Dedifferentiated amniotic fluid mesenchymal stem cell (primary cell): ENCODE data around the gene CCDC88A.
"Not testable (repeated sequence)": the region's sequence is repeated elsewhere in the genome, so short reads cannot be mapped to it uniquely, and the experiment has no call there.

Experiments used
- DNase-seq: peaks from one replicate; pipeline ENCODE4 v3.0.0-alpha.2; 2016; ENCODE audit errors: extremely low spot score

CCDC88A gene

GRCh38 chr2:55391155-55391554, 28.5 kb downstream of the CCDC88A start:
- no peak for DNase-seq

GRCh38 chr2:55385516-55385915, 34.1 kb downstream of the CCDC88A start:
- not testable (repeated sequence) for DNase-seq

- no peak for DNase-seq
Observed at GRCh38 chr2:55384786-55385185, 34.9 kb downstream of the CCDC88A start.

GRCh38 chr2:55371376-55371775, 48.3 kb downstream of the CCDC88A start:
- DNase-seq = no peak

- no peak for DNase-seq
Observed at GRCh38 chr2:55370208-55370607, 49.4 kb downstream of the CCDC88A start.

- no peak for DNase-seq
Observed at GRCh38 chr2:55365303-55365702, 54.4 kb downstream of the CCDC88A start.

- peak; percentile 95 for DNase-seq
Observed at GRCh38 chr2:55364189-55365055, 55.2 kb downstream of the CCDC88A start.

- DNase-seq = no peak
Observed at GRCh38 chr2:55363636-55364035, 56.0 kb downstream of the CCDC88A start.

GRCh38 chr2:55361465-55362189, 58.0 kb downstream of the CCDC88A start:
- DNase-seq = no peak

GRCh38 chr2:55358451-55358850, 61.2 kb downstream of the CCDC88A start:
- DNase-seq = no peak

- DNase-seq = no peak
Observed at GRCh38 chr2:55357927-55358326, 61.7 kb downstream of the CCDC88A start.

- DNase-seq = no peak
Observed at GRCh38 chr2:55357164-55357563, 62.5 kb downstream of the CCDC88A start.

- DNase-seq = not testable (repeated sequence)
Observed at GRCh38 chr2:55356136-55356535, 63.5 kb downstream of the CCDC88A start.

- no peak for DNase-seq
Observed at GRCh38 chr2:55355451-55355850, 64.2 kb downstream of the CCDC88A start.

GRCh38 chr2:55351672-55352071, 68.0 kb downstream of the CCDC88A start:
- DNase-seq = no peak

GRCh38 chr2:55345064-55345463, 74.6 kb downstream of the CCDC88A start:
- DNase-seq = no peak

GRCh38 chr2:55338268-55338667, 81.4 kb downstream of the CCDC88A start:
- DNase-seq = no peak

GRCh38 chr2:55334728-55335127, 84.9 kb downstream of the CCDC88A start:
- DNase-seq = no peak

- no peak for DNase-seq
Observed at GRCh38 chr2:55330541-55331297, 88.9 kb downstream of the CCDC88A start.

- no peak for DNase-seq
Observed at GRCh38 chr2:55327470-55328230, 92.0 kb downstream of the CCDC88A start.

GRCh38 chr2:55314985-55315384, 104.7 kb downstream of the CCDC88A start:
- DNase-seq = no peak
